MM.1S (cell line): Measurements from ENCODE around the gene PDLIM4.

ENCODE experiments used
- EZH2phosphoT487 ChIP-seq: fragments of 300-600 bp; sonication (generic); IDR thresholded peaks from 2 replicates; pipeline ENCODE4 v1.6.1; 2018; ENCODE audit warnings: antibody characterized with exemption, low read length
- TF ChIP-seq, protein P1 (sequence below): fragments of 300-600 bp; sonication (generic); IDR thresholded peaks from 2 replicates; pipeline ENCODE4 v1.5.1; 2016; ENCODE audit warnings: antibody characterized with exemption, low read length, mixed read lengths

DNA sequence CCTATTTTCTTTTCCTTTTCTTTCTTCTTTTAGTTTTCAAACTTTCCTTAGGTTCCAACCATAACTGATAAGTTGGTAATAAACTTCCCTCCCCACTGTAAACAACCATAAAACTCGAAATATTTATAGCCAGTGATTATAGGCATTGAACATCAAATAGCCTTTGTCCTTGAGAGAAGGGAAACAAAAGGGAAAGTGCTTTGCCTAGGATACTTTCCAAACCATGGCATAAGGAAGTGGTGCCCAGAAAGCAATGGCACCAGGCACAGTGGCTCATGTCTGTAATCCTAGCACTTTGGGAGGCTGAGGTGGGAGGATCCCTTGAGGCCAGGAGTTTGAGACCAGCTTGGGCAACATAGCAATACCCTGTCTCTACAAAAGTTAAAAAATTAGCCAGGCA, 11.9 kb upstream of the PDLIM4 start:
- TF ChIP-seq, protein P1, sequence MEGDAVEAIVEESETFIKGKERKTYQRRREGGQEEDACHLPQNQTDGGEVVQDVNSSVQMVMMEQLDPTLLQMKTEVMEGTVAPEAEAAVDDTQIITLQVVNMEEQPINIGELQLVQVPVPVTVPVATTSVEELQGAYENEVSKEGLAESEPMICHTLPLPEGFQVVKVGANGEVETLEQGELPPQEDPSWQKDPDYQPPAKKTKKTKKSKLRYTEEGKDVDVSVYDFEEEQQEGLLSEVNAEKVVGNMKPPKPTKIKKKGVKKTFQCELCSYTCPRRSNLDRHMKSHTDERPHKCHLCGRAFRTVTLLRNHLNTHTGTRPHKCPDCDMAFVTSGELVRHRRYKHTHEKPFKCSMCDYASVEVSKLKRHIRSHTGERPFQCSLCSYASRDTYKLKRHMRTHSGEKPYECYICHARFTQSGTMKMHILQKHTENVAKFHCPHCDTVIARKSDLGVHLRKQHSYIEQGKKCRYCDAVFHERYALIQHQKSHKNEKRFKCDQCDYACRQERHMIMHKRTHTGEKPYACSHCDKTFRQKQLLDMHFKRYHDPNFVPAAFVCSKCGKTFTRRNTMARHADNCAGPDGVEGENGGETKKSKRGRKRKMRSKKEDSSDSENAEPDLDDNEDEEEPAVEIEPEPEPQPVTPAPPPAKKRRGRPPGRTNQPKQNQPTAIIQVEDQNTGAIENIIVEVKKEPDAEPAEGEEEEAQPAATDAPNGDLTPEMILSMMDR: no peak
- TF ChIP-seq EZH2phosphoT487: no peak
